ENCODE results near the gene PCP2.

DNA sequence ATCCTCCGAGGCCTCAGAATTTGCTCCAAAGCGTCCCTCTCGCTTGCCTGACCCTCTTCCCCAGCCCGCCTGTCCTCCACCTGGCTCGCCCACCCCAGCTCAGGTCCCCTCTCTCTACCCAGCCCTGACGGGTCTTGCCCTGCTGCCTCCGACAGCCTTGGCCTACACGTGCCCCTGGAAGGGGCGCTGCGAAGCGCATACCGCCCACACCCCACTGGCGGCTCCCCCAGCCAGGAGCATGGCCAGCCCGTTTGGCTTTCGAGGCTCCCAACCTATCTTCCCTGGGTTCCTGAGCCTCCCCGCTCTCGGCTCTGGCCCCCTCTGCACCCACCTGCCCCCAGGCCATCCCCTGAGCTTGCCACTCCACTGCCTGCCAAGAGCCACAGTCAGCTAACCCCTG lies 8.7 kb downstream of the PCP2 start:
- TF ChIP-seq LEF1 (IDR thresholded peaks at IDR 0.05; ENCODE audit: borderline replicate concordance), result no peak
- TF ChIP-seq HDGF (IDR thresholded peaks at IDR 0.05; ENCODE audit: borderline replicate concordance), result no peak
- TF ChIP-seq ZNF384 (IDR thresholded peaks at IDR 0.05), result no peak
- TF ChIP-seq FOXM1 (IDR thresholded peaks at IDR 0.05; ENCODE audit: borderline replicate concordance), result no peak
- no peak for TF ChIP-seq FOXA1 (IDR thresholded peaks at IDR 0.05)
- TF ChIP-seq BHLHE40 (IDR thresholded peaks at IDR 0.05; ENCODE audit: borderline replicate concordance), result no peak
- TF ChIP-seq SUZ12 (IDR thresholded peaks at IDR 0.05), result no peak
- no peak for TF ChIP-seq ARNT (IDR thresholded peaks at IDR 0.05)
- TF ChIP-seq SP1 (IDR thresholded peaks at IDR 0.05), result no peak
- no peak for TF ChIP-seq FOXK2 (IDR thresholded peaks at IDR 0.05)
- TF ChIP-seq ELF4 (IDR thresholded peaks at IDR 0.05), result no peak
- no peak for TF ChIP-seq CTBP1 (IDR thresholded peaks at IDR 0.05; ENCODE audit: borderline replicate concordance)
- TF ChIP-seq L3MBTL2 (conservative IDR thresholded peaks at IDR 0.05), result no peak
